Endodermal cell (in vitro differentiated cells): Measurements from ENCODE around the gene PPP1R15A. TPM values are rescaled to one million over a fixed set of nuclear protein-coding genes. Genes with fewer than 3 reads are reported as not detected.
"Not testable (repeated sequence)": the region's sequence is repeated elsewhere in the genome, so short reads cannot be mapped to it uniquely, and the experiment has no call there.

ENCODE experiments used
- DNase-seq: peaks from one replicate; pipeline ENCODE4 v3.0.0-alpha.2; 2017
- H3K27ac ChIP-seq: 2 replicates; pipeline ENCODE4 v1.5.1; 2013; ENCODE audit warnings: mild to moderate bottlenecking, low read depth, low read length, moderate library complexity
- H3K27me3 ChIP-seq: 2 replicates; pipeline ENCODE4 v1.6.1; 2013; ENCODE audit warnings: mild to moderate bottlenecking, low read length, moderate library complexity; ENCODE audit not compliant: insufficient read depth, control insufficient read depth, poor library complexity, severe bottlenecking
- H3K36me3 ChIP-seq: 2 replicates; pipeline ENCODE4 v1.7.0; 2013; ENCODE audit warnings: mild to moderate bottlenecking, low read length, moderate library complexity; ENCODE audit not compliant: control insufficient read depth, insufficient read depth
- H3K4me1 ChIP-seq: one replicate; pipeline ENCODE4 v1.7.0; 2013; ENCODE audit warnings: low read length; ENCODE audit not compliant: control insufficient read depth, insufficient read depth
- H3K4me3 ChIP-seq: 2 replicates; pipeline ENCODE4 v1.5.1; 2013; ENCODE audit warnings: mild to moderate bottlenecking, low read length, moderate library complexity
- H3K9ac ChIP-seq: 2 replicates; pipeline ENCODE4 v1.6.1; 2013; ENCODE audit warnings: mild to moderate bottlenecking, low read length, moderate library complexity; ENCODE audit not compliant: poor library complexity, severe bottlenecking; ENCODE audit errors: extremely low read depth
- H3K9me3 ChIP-seq: 2 replicates; pipeline ENCODE4 v1.6.1; 2013; ENCODE audit warnings: mild to moderate bottlenecking, low read length, moderate library complexity; ENCODE audit not compliant: control insufficient read depth
- H3K27ac Mint-ChIP-seq: 2 replicates; pipeline ENCODE4 v1.8.0; 2020; ENCODE audit warnings: mixed read lengths
- H3K27me3 Mint-ChIP-seq: 2 replicates; pipeline ENCODE4 v1.8.0; 2021; ENCODE audit warnings: mild to moderate bottlenecking, mixed read lengths; ENCODE audit not compliant: insufficient read depth
- H3K36me3 Mint-ChIP-seq: 2 replicates; pipeline ENCODE4 v1.8.0; 2020; ENCODE audit warnings: low read depth, mixed read lengths
- H3K4me1 Mint-ChIP-seq: 2 replicates; pipeline ENCODE4 v1.8.0; 2020; ENCODE audit warnings: mixed read lengths
- H3K4me3 Mint-ChIP-seq: 2 replicates; pipeline ENCODE4 v1.8.0; 2020; ENCODE audit warnings: mild to moderate bottlenecking, moderate library complexity, mixed read lengths
- H3K9me3 Mint-ChIP-seq: 2 replicates; pipeline ENCODE4 v1.8.0; 2020; ENCODE audit warnings: mild to moderate bottlenecking, mixed read lengths
- WGBS, 2 experiments: methylation state at CpG; one replicate each; pipeline versions ENCODE4 v1.1.5 to v1.1.7; 2013; ENCODE audit warnings: missing lambda C conversion rate in 2 of 2, mixed read lengths in 1 of 2; ENCODE audit not compliant: insufficient coverage in 1 of 2, insufficient read length in 1 of 2; 5-methylcytosine and 5-hydroxymethylcytosine counted together
- total RNA-seq, 2 donors: library from RNA; stranded (reverse); fragmentation: NEBNext Ultra II Directional in 1 of 2; extraction: Animal tissue kit (Norgen Biotek cat#: 25700) in 1 of 2; gene quantifications; 2 replicates in 1 of 2; 3 replicates in 1 of 2; pipeline ENCODE4 v1.2.1, GENCODE V29; 2021
- TF ChIP-seq, protein P1 (sequence below): fragments of 200-600 bp; sonication (generic); conservative IDR thresholded peaks from 2 replicates; pipeline ENCODE4 v1.5.0; 2021; ENCODE audit warnings: antibody characterized with exemption, mild to moderate bottlenecking

Gene PPP1R15A
- total RNA-seq, 2 donors from 2014 or later: 41.5 to 45.0 TPM

DNA sequence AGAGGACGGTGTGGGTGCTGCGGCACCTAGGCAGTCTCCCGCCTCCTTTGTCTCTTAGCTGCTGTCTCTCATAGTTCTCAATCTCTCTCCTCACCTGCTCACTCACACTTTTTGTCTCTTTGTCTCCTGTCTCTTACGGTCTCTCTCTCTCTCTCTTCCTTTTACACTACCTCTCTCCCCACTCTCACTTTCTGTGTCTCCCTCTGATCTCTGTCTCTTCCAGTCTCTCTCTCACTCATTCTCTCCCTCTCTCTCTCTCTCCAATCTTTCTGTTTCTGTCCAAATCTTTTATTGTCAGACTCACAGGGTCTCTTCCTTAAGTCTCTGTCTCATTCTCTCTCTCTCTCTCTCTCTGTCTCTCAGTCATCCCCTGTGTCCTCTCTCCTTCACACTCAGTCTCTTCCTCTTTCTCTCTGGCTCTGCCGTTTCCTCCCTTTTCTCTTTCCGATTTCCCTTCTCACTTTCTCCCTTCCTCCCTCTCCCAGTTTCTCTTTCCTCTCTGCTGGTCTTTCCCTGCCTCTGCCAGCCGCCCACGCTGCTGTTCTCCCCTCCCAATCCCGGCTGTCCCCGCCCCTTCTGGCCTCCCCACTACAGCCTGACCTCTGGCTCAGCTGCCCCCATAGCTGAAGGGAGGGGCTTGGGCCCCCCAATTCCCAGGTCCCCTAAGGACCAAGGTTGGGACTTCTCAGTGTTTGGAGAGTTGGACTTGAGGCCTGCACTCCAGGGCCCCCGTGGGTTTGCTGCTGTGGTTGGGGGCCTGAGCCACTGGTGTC lies 3.9 kb upstream of the PPP1R15A start, which contains the start of gene PLEKHA4:
TSS of gene PLEKHA4 (minus strand) at position 504 of the 773 bp plus-strand sequence. CDS start 997 bp downstream, outside the sequence.
- peak; percentile 72 for DNase-seq
- H3K27me3 ChIP-seq: no peaks in the 10 kb centered on the region
- H3K9ac ChIP-seq: no peak within 1 kb of the TSS
- no peak within 1 kb of the TSS for H3K4me3 ChIP-seq
- 49 to 54% methylated on average over 4 to 11 of the region's 11 CpGs for WGBS, 2 experiments
- TF ChIP-seq, protein P1, sequence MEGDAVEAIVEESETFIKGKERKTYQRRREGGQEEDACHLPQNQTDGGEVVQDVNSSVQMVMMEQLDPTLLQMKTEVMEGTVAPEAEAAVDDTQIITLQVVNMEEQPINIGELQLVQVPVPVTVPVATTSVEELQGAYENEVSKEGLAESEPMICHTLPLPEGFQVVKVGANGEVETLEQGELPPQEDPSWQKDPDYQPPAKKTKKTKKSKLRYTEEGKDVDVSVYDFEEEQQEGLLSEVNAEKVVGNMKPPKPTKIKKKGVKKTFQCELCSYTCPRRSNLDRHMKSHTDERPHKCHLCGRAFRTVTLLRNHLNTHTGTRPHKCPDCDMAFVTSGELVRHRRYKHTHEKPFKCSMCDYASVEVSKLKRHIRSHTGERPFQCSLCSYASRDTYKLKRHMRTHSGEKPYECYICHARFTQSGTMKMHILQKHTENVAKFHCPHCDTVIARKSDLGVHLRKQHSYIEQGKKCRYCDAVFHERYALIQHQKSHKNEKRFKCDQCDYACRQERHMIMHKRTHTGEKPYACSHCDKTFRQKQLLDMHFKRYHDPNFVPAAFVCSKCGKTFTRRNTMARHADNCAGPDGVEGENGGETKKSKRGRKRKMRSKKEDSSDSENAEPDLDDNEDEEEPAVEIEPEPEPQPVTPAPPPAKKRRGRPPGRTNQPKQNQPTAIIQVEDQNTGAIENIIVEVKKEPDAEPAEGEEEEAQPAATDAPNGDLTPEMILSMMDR: no peak
- no peaks in the 10 kb centered on the region for H3K4me1 ChIP-seq
- no peaks in the 10 kb centered on the region for H3K9me3 Mint-ChIP-seq
- peaks cover 20% of the 10 kb centered on the region for H3K4me1 Mint-ChIP-seq
- H3K27ac Mint-ChIP-seq: peak within 1 kb of the TSS; percentile 39
- H3K4me3 Mint-ChIP-seq: no peak within 1 kb of the TSS
- peaks cover 3% of the 10 kb centered on the region for H3K36me3 ChIP-seq
- H3K27me3 Mint-ChIP-seq: no peaks in the 10 kb centered on the region
- peaks cover 4% of the 10 kb centered on the region for H3K36me3 Mint-ChIP-seq
- no peaks in the 10 kb centered on the region for H3K9me3 ChIP-seq
- peak within 1 kb of the TSS; percentile 75 for H3K27ac ChIP-seq

DNA sequence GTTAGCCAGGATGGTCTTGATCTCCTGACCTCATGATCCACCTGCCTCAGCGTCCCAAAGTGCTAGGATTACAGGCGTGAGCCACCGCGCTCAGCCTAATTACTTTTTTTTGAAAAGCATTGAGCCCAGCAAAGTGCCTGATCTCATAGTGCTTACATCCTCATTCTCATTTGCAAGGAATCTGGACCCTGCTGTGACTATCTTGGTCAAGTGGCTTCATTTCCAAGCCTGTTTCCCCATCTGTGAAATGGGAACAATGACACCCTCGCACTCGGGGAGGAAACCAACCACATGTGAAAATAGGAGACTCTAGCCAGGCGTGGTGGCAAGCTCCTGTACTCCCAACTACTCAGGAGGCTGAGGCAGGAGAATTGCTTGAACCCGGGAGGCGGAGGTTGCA lies 2.2 kb upstream of the PPP1R15A start:
- no peaks in the 10 kb centered on the region for H3K9me3 Mint-ChIP-seq
- 96 to 97% methylated on average over 7 to 9 of the region's 9 CpGs for WGBS, 2 experiments

DNA sequence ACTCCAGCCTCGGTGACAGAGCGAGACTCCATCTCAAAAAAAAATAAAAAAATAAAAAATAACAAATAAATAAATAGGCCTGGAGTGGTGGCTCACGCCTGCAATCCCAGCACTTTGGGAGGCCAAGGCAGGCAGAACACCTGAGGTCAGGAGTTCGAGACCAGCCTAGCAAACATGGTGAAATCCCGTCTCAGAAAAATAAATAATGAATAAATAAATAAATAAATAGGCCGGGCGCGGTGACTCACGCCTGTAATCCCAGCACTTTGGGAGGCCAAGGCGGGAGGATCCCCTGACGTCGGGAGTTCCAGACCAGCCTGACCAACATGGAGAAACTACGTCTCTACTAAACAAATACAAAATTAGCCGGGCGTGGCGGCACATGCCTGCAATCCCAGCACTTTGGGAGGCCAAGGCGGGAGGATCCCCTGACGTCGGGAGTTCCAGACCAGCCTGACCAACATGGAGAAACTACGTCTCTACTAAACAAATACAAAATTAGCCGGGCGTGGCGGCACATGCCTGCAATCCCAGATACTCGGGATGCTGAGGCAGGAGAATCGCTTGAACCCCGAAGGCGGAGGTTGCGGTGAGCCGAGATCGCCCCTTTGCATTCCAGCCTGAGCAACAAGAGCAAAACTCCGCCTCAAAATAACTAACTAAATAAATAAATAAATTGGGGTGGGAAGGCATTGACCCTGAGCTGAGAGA lies 595 bp upstream of the PPP1R15A start:
- H3K27me3 Mint-ChIP-seq, H3K9me3 Mint-ChIP-seq, H3K27me3 ChIP-seq, H3K9me3 ChIP-seq, H3K9ac ChIP-seq, DNase-seq, H3K27ac ChIP-seq, H3K4me1 ChIP-seq, H3K4me3 ChIP-seq: not testable (repeated sequence)
- 93 to 100% methylated on average over 3 to 24 of the region's 31 CpGs for WGBS, 2 experiments
- peaks cover 37% of the 10 kb centered on the region for H3K4me1 Mint-ChIP-seq
- H3K36me3 Mint-ChIP-seq: peaks cover 37% of the 10 kb centered on the region
- peak overlapping the region; percentile 100 for H3K4me3 Mint-ChIP-seq
- peaks cover 36% of the 10 kb centered on the region for H3K36me3 ChIP-seq
- peak overlapping the region; percentile 100 for H3K27ac Mint-ChIP-seq

More for the DNA sequence above, 2.2 kb upstream of the PPP1R15A start:
- no peak for DNase-seq
- Histone ChIP-seq H3K9ac (no peak overlapping the region), H3K4me3 (no peak overlapping the region), H3K4me1 (no peaks in the 10 kb centered on the region), H3K36me3 (peaks cover 20% of the 10 kb centered on the region), H3K9me3 (no peaks in the 10 kb centered on the region), H3K27ac (no peak overlapping the region), H3K27me3 (no peaks in the 10 kb centered on the region)
- TF ChIP-seq, protein P1: no peak
- Mint-ChIP-seq H3K4me1 (peaks cover 35% of the 10 kb centered on the region), H3K4me3 (no peak overlapping the region), H3K27me3 (no peaks in the 10 kb centered on the region), H3K27ac (no peak overlapping the region), H3K36me3 (peaks cover 22% of the 10 kb centered on the region)
